Smooth muscle cell (in vitro differentiated cells): ENCODE data around the gene ARHGAP45. TPM values are rescaled to one million over a fixed set of nuclear protein-coding genes. Genes with fewer than 3 reads are reported as not detected.

ENCODE experiments used
- DNase-seq: peaks from one replicate; lab custom pipeline; 2025; ENCODE audit not compliant: unreplicated experiment; lab: John Stamatoyannopoulos, UW
- H2AFZ ChIP-seq: fragments of 200-600 bp; sonication (generic); 2 replicates; pipeline ENCODE4 v1.6.0; 2016; ENCODE audit warnings: antibody characterized with exemption, low read depth, mild to moderate bottlenecking
- H3F3A ChIP-seq: fragments of 200-600 bp; sonication (generic); 2 replicates; pipeline ENCODE4 v1.6.0; 2017; ENCODE audit warnings: antibody characterized with exemption, low read depth
- H3K27ac ChIP-seq: fragments of 200-600 bp; sonication (generic); 2 replicates; pipeline ENCODE4 v1.5.1; 2016; ENCODE audit warnings: low read depth, mild to moderate bottlenecking
- H3K27me3 ChIP-seq: fragments of 200-600 bp; sonication (generic); 2 replicates; pipeline ENCODE4 v1.6.1; 2016; ENCODE audit warnings: low read depth, mild to moderate bottlenecking
- H3K36me3 ChIP-seq: fragments of 200-600 bp; sonication (generic); 2 replicates; pipeline ENCODE4 v1.5.1; 2016; ENCODE audit warnings: low read depth
- H3K4me1 ChIP-seq: fragments of 200-600 bp; sonication (generic); 2 replicates; pipeline ENCODE4 v1.5.1; 2016; ENCODE audit warnings: low read depth
- H3K4me2 ChIP-seq: fragments of 200-600 bp; sonication (generic); 2 replicates; pipeline ENCODE4 v1.6.0; 2016; ENCODE audit warnings: mild to moderate bottlenecking
- H3K4me3 ChIP-seq: fragments of 200-600 bp; sonication (generic); 2 replicates; pipeline ENCODE4 v1.5.1; 2016; ENCODE audit warnings: mild to moderate bottlenecking
- H3K79me2 ChIP-seq: fragments of 200-600 bp; sonication (generic); 2 replicates; pipeline ENCODE4 v1.6.0; 2016; ENCODE audit warnings: low read depth, mild to moderate bottlenecking
- H3K9ac ChIP-seq: fragments of 200-600 bp; sonication (generic); 2 replicates; pipeline ENCODE4 v1.6.0; 2016; ENCODE audit warnings: low read depth
- H3K9me3 ChIP-seq: fragments of 200-600 bp; sonication (generic); replicated peaks from 2 replicates; pipeline ENCODE4 v1.5.1; 2016; ENCODE audit warnings: low read depth
- H4K20me1 ChIP-seq: fragments of 200-600 bp; sonication (generic); 2 replicates; pipeline ENCODE4 v1.6.0; 2016; ENCODE audit warnings: low read depth
- WGBS: methylation state at CpG from one replicate; pipeline ENCODE4 v1.1.7; 2016; ENCODE audit warnings: low lambda C conversion rate; 5-methylcytosine and 5-hydroxymethylcytosine counted together
- polyA plus RNA-seq: library from polyadenylated mRNA; unstranded; fragments of >200 nt; fragmentation: Nextera tagmentation; extraction: Ambion mirVana; gene quantifications from 2 replicates; pipeline ENCODE4 v1.2.1, GENCODE V29; 2016
- total RNA-seq: library from RNA; depleted of rRNA; stranded (reverse); fragments of >200 nt; gene quantifications from 2 replicates; pipeline ENCODE4 v1.2.3, GENCODE V29; 2014
- TF ChIP-seq, protein P1 (sequence below): fragments of 200-600 bp; sonication (generic); IDR thresholded peaks from 2 replicates; pipeline ENCODE4 v1.5.1; 2017; ENCODE audit warnings: borderline replicate concordance, mild to moderate bottlenecking, antibody characterized with exemption; ENCODE audit not compliant: insufficient read depth, poor library complexity, severe bottlenecking

The ARHGAP45 gene
- total and polyA plus RNA-seq, 2 experiments from 2014 or later = 4.4 to 8.0 TPM

DNA sequence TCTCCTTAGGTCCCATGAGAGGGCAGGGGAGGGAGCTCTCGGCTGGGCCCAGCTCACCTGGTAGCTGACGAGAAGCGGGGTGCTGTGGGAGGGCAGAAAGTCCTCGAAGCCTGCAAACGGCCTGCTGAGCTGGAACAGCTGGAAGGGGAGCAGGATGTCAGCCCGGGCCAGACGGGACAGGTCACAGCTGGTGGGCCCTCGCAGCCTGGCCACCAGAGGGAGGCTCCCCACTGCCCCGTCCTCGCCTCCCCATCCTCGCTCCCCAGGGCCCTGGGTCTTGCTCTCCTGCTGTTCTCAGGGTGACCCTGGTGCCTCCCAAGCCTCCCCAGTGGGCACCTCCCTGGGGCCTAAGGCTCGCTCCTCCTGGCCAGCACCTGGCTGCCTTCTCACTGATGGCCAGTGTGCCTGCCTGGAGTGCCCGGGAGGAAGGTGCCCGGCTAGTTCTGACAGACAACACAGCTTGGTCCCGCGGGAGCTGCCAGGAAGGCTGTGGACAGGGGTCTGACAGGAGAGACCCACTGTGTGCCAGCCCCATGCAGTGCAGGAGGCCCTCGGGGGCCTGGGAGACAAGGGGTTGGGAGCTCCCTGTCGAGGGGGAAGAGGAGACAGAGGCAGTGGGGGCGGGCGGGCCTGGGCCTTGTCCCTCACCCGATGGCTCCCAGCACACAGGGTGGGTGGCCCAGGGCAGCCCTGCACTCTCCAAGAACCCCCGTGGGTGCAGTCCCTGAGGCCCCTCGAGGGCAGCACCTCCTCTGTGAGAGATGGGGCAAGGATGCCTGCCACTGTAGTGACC is 57.1 kb downstream of the ARHGAP45 start:
- Histone ChIP-seq H3K79me2 (peaks cover 50% of the 10 kb centered on the region), H3K27me3 (no peaks in the 10 kb centered on the region)

DNA sequence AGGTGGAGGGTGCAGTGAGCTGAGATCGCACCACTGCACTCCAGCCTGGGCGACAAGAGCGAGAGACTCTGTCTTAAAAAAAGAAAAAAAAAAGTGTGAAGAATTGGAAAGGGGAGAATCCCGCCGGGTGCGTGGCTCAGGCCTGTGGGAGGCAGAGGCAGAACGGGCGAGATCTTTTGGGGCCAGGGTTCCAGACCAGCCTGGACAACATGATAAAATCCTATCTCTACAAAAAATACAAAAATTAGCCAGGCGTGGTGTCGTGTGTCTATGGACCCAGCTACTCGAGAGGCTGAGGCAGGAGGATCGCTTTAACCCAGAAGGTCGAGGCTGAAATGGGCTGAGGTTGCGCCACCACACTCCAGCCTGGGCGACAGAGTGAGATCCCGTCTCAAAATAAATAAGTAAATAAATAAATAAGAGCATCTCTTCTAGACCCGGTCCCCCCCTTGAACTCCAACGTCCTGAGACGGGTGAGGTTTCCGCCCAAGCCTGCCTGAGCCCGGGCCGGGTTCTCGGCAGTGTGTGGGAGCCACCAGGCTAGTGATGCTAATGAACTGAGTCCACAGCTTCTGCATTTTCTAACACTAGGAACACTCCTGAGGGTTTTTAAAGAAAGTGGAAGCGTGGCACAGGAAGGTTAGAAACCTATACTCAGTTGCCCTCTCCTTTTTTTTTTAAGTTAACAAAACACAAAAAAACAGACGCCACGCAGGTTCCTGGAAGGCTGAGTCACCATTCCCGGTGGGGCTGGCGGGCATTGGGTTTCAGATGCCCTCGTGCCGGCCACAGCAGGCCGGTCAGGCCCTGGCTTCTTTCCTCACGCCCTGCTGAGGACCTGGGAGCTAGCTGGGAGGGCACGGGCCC is 58.9 kb downstream of the ARHGAP45 start:
- peak overlapping the region; percentile 15 for H3K27ac ChIP-seq
- DNase-seq = no peak

More for the DNA sequence above, 57.1 kb downstream of the ARHGAP45 start:
- no peak overlapping the region for H3K9ac ChIP-seq
- no peak overlapping the region for H3K27ac ChIP-seq
- H3K36me3 ChIP-seq = no peaks in the 10 kb centered on the region
- TF ChIP-seq, protein P1, sequence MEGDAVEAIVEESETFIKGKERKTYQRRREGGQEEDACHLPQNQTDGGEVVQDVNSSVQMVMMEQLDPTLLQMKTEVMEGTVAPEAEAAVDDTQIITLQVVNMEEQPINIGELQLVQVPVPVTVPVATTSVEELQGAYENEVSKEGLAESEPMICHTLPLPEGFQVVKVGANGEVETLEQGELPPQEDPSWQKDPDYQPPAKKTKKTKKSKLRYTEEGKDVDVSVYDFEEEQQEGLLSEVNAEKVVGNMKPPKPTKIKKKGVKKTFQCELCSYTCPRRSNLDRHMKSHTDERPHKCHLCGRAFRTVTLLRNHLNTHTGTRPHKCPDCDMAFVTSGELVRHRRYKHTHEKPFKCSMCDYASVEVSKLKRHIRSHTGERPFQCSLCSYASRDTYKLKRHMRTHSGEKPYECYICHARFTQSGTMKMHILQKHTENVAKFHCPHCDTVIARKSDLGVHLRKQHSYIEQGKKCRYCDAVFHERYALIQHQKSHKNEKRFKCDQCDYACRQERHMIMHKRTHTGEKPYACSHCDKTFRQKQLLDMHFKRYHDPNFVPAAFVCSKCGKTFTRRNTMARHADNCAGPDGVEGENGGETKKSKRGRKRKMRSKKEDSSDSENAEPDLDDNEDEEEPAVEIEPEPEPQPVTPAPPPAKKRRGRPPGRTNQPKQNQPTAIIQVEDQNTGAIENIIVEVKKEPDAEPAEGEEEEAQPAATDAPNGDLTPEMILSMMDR = no peak
- H3F3A ChIP-seq = no peaks in the 10 kb centered on the region
- H4K20me1 ChIP-seq = peaks cover 71% of the 10 kb centered on the region
- H3K9me3 ChIP-seq = no peaks in the 10 kb centered on the region
- WGBS = 95% methylated on average over 19 of the region's 23 CpGs
- no peaks in the 10 kb centered on the region for H3K4me1 ChIP-seq
- no peak for DNase-seq
- no peak overlapping the region for H3K4me3 ChIP-seq
- H3K4me2 ChIP-seq = no peak overlapping the region
- H2AFZ ChIP-seq = no peak overlapping the region

DNA sequence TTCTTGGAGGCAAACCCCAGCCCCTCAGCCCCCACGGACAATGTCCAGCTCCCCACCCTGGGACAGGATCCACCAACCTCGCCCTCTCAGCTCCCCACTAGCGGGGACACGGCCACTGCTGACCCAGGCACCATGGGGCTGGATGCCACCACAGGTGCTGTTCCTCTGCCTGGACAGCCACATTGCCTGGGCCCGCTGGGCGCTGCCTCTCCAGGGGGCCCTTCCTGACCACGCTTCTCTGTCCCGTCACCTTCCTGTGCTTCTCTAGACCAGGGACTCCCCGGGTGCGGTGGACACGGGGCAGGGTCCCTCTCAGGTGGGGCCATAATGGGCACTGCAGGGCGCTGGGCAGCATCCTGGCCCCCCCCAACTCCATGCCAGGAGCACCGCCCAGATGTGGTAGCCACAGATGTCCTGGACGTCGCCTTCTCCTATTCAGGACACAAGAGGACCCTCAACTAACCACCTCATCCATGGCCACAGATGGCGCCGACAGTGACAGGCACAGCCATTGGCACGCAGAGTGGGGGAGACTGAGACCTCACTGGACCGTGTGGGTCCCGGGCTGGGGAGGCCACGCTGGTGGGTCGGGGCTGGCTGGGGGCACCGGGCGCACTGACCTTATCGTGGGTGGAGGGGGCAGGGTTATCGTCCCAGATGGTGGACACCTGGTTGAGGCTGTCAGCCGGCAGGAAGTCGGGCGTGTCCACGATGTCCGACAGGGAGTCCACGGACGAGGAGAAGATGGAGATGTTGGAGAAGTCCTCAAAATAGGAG is 60.2 kb downstream of the ARHGAP45 start:
- H3K4me3 ChIP-seq = no peak overlapping the region
- no peak overlapping the region for H3K9ac ChIP-seq
- peaks cover 67% of the 10 kb centered on the region for H3K79me2 ChIP-seq
- no peaks in the 10 kb centered on the region for H3K4me1 ChIP-seq
- H3K36me3 ChIP-seq = no peaks in the 10 kb centered on the region
- TF ChIP-seq, protein P1 = no peak
- peaks cover 90% of the 10 kb centered on the region for H4K20me1 ChIP-seq
- H3K4me2 ChIP-seq = no peak overlapping the region
- DNase-seq = no peak
- H3K9me3 ChIP-seq = no peaks in the 10 kb centered on the region
- H3F3A ChIP-seq = no peaks in the 10 kb centered on the region
- H3K27me3 ChIP-seq = no peaks in the 10 kb centered on the region
- 96% methylated on average over 28 of the region's 33 CpGs for WGBS
- H3K27ac ChIP-seq = no peak overlapping the region
- no peak overlapping the region for H2AFZ ChIP-seq

More for the DNA sequence above, 58.9 kb downstream of the ARHGAP45 start:
- peaks cover 58% of the 10 kb centered on the region for H3K79me2 ChIP-seq
- no peaks in the 10 kb centered on the region for H3K4me1 ChIP-seq
- TF ChIP-seq, protein P1 = no peak
- 87% methylated on average over 33 of the region's 33 CpGs for WGBS
- H3K4me2 ChIP-seq = no peak overlapping the region
- peaks cover 88% of the 10 kb centered on the region for H4K20me1 ChIP-seq
- H2AFZ ChIP-seq = no peak overlapping the region
- H3K9me3 ChIP-seq = no peaks in the 10 kb centered on the region
- no peak overlapping the region for H3K4me3 ChIP-seq
- no peaks in the 10 kb centered on the region for H3K27me3 ChIP-seq
- H3K9ac ChIP-seq = no peak overlapping the region
- H3K36me3 ChIP-seq = no peaks in the 10 kb centered on the region
- H3F3A ChIP-seq = no peaks in the 10 kb centered on the region
